Activated T-cell treated with anti-CD3 and anti-CD28 coated beads, Interleukin-2, amount 50 U/mL, for 24 hours (primary cell): ENCODE measurements around the gene ZNF350.

Source experiments
- DNase-seq: peaks from one replicate; pipeline ENCODE4 v3.0.0-alpha.2; 2020
- H3K27ac Mint-ChIP-seq: 2 replicates; pipeline ENCODE4 v1.8.0; 2020; ENCODE audit warnings: mild to moderate bottlenecking, mixed read lengths
- H3K27me3 Mint-ChIP-seq: 2 replicates; pipeline ENCODE4 v1.8.0; 2020; ENCODE audit warnings: mixed read lengths
- H3K36me3 Mint-ChIP-seq: 2 replicates; pipeline ENCODE4 v1.8.0; 2020; ENCODE audit warnings: low read depth, mixed read lengths
- H3K4me1 Mint-ChIP-seq: 2 replicates; pipeline ENCODE4 v1.8.0; 2020; ENCODE audit warnings: low read depth, mixed read lengths
- H3K4me3 Mint-ChIP-seq: 2 replicates; pipeline ENCODE4 v1.8.0; 2020; ENCODE audit warnings: mild to moderate bottlenecking, moderate library complexity, mixed read lengths
- H3K9me3 Mint-ChIP-seq: 2 replicates; pipeline ENCODE4 v1.8.0; 2020; ENCODE audit warnings: mixed read lengths

The ZNF350 gene

GRCh38 chr19:51944798-51945552, 41.7 kb downstream of the ZNF350 start:
- no peaks in the 10 kb centered on the region for H3K4me1 Mint-ChIP-seq
- H3K36me3 Mint-ChIP-seq, result peaks cover 93% of the 10 kb centered on the region
- H3K4me3 Mint-ChIP-seq, result no peak overlapping the region
- peaks cover 84% of the 10 kb centered on the region for H3K9me3 Mint-ChIP-seq
- H3K27ac Mint-ChIP-seq, result no peak overlapping the region
- no peaks in the 10 kb centered on the region for H3K27me3 Mint-ChIP-seq
- no peak for DNase-seq

DNA sequence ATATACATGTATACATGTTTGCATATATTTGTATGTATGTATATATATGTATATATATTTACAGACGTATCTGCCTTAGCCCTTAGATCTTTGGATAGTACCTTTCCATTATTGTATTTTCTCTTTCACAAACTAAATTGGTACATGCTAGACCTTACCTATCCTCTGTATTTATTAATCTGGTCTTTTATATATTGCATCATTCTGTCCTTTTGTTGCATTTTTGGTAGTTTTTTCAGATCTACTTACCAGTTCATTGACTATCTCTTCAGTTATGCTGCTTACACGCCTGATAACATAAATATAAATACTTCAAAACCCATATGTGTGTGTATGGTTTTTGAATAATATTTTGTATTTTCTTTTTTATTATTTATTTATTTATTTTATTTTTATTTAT, 47.7 kb downstream of the ZNF350 start:
- H3K27me3 Mint-ChIP-seq, result no peaks in the 10 kb centered on the region

DNA sequence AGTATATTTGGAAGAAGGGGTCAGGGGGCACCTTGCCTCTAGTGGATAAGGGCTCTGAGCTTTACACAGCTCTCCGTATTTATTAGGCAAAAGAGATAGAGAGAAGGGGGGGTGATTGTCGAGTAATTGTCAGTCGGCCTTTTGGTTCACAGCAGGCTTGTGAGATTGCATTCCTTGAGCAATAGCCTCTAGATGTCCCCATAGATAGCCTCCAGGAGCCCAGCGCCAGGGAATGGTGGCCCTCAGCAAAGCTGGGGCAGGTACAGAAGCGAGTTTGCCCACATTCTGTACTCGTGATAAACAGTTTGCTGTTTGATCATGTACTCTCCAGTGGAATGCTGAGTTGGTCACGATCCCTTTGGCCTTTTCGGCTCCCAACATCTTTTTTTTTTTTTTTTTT, 54.7 kb downstream of the ZNF350 start:
- DNase-seq, result no peak
- Mint-ChIP-seq H3K27ac (no peak overlapping the region), H3K4me1 (peaks cover 19% of the 10 kb centered on the region), H3K9me3 (peaks cover 58% of the 10 kb centered on the region), H3K4me3 (no peak overlapping the region), H3K36me3 (peaks cover 98% of the 10 kb centered on the region), H3K27me3 (no peaks in the 10 kb centered on the region)

More for the DNA sequence above, 47.7 kb downstream of the ZNF350 start:
- Mint-ChIP-seq H3K36me3 (peaks cover 98% of the 10 kb centered on the region), H3K9me3 (peaks cover 69% of the 10 kb centered on the region), H3K27ac (no peak overlapping the region), H3K4me1 (no peaks in the 10 kb centered on the region), H3K4me3 (no peak overlapping the region)
- DNase-seq, result no peak

- Mint-ChIP-seq H3K9me3 (peaks cover 71% of the 10 kb centered on the region), H3K36me3 (peaks cover 93% of the 10 kb centered on the region), H3K27me3 (no peaks in the 10 kb centered on the region), H3K27ac (peak overlapping the region; percentile 96), H3K4me3 (peak overlapping the region; percentile 99), H3K4me1 (peaks cover 25% of the 10 kb centered on the region)
- no peak for DNase-seq
Observed at GRCh38 chr19:51927859-51928258, 58.8 kb downstream of the ZNF350 start.

GRCh38 chr19:51926784-51927741, 59.6 kb downstream of the ZNF350 start, which contains the start of gene ZNF613:
TSS of gene ZNF613 (plus strand) at chr19:51927472. CDS start at chr19:51936221, 8,749 bp downstream.
- Mint-ChIP-seq H3K27me3 (no peaks in the 10 kb centered on the region), H3K4me1 (peaks cover 25% of the 10 kb centered on the region), H3K4me3 (peak within 1 kb of the TSS; percentile 99), H3K36me3 (peaks cover 91% of the 10 kb centered on the region), H3K9me3 (peaks cover 75% of the 10 kb centered on the region), H3K27ac (peak within 1 kb of the TSS; percentile 96)
- DNase-seq, result peak; percentile 88

DNA sequence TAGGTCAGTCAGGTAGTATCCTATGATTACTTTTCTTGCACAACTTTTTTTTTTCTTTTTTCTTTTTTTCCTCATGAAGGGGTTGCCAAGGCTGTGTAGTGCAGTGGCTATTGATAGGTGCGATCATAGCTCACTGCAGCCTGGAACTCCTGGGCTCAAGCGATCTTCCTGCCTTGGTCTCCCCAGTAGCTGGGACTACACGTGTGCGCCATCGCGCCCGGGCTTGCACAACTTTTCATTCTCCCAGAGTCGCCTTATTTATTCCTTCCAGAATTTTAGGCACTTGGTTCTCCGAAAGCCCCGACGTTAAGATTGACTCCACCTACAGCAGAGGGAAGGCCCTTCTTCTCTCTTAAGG, 60.2 kb downstream of the ZNF350 start:
- Mint-ChIP-seq H3K27ac (peak overlapping the region; percentile 96), H3K4me1 (peaks cover 25% of the 10 kb centered on the region), H3K9me3 (peaks cover 76% of the 10 kb centered on the region), H3K36me3 (peaks cover 91% of the 10 kb centered on the region), H3K27me3 (no peaks in the 10 kb centered on the region), H3K4me3 (peak overlapping the region; percentile 99)
- DNase-seq, result no peak

DNA sequence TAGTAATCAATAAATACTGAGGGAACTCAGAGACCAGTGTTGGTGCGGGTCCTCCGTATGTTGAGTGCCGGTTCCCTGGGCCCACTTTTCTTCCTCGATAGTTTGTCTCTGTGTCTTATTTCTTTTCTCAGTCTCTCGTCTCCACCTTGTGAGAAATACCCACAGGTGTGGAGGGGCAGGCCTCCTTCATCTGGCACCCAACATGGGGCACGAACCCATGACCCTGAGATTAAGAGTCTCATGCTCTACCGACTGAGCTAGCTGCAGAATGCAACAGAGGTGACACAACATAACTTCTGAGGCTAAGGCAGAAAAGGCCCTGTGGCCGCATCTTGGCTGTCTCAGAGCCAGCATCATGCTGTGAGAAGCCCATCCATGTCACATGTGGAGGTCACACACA, 64.7 kb downstream of the ZNF350 start:
- H3K9me3 Mint-ChIP-seq, result peaks cover 74% of the 10 kb centered on the region
- H3K36me3 Mint-ChIP-seq, result peaks cover 72% of the 10 kb centered on the region
- H3K27ac Mint-ChIP-seq, result no peak overlapping the region
- DNase-seq, result no peak
- H3K4me3 Mint-ChIP-seq, result no peak overlapping the region
- H3K27me3 Mint-ChIP-seq, result no peaks in the 10 kb centered on the region
- peaks cover 6% of the 10 kb centered on the region for H3K4me1 Mint-ChIP-seq

DNA sequence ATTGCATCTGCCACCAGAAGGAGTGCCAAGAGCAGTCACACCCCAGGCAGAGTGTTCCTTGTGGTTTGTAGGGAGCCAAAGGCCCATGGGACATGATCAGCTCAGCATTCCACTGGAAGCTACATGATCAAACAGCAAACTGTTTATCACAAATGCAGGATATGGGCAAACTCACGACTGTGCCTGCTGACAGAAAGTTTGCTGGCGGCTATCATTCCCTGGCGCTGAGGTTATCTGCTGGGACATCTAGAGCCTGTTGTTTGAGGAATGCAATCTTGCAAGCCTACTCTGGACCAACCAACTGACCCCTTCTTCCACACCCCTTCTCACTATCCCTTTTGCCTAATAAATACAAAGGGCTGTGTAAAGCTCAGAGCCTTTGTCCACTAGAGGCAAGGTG, 67.0 kb downstream of the ZNF350 start:
- H3K9me3 Mint-ChIP-seq, result peaks cover 70% of the 10 kb centered on the region
- H3K27ac Mint-ChIP-seq, result no peak overlapping the region
- H3K27me3 Mint-ChIP-seq, result no peaks in the 10 kb centered on the region
- no peak for DNase-seq
- H3K4me3 Mint-ChIP-seq, result no peak overlapping the region
- H3K36me3 Mint-ChIP-seq, result peaks cover 62% of the 10 kb centered on the region
- no peaks in the 10 kb centered on the region for H3K4me1 Mint-ChIP-seq

GRCh38 chr19:51916167-51916566, 70.5 kb downstream of the ZNF350 start:
- Mint-ChIP-seq H3K9me3 (peaks cover 62% of the 10 kb centered on the region), H3K4me3 (no peak overlapping the region), H3K27me3 (no peaks in the 10 kb centered on the region), H3K36me3 (peaks cover 45% of the 10 kb centered on the region), H3K27ac (no peak overlapping the region), H3K4me1 (no peaks in the 10 kb centered on the region)
- no peak for DNase-seq

GRCh38 chr19:51915324-51915867, 71.2 kb downstream of the ZNF350 start:
- Mint-ChIP-seq H3K27me3 (peaks cover 2% of the 10 kb centered on the region), H3K4me1 (no peaks in the 10 kb centered on the region), H3K4me3 (no peak overlapping the region), H3K9me3 (peaks cover 59% of the 10 kb centered on the region), H3K27ac (no peak overlapping the region), H3K36me3 (peaks cover 43% of the 10 kb centered on the region)
- DNase-seq, result no peak
